GM10248 (cell line): ENCODE results near the gene HSF5.

Experiments used
- CTCF ChIA-PET: fragments of 300-600 bp; sonication (Branson Sonifier 250); formaldehyde crosslinking; extraction: SDS; loops from one replicate; lab custom pipeline; 2021; ENCODE audit warnings: antibody characterized with exemption; lab: Yijun Ruan, JAX
- POLR2A ChIA-PET: fragments of 350-650 bp; sonication (Branson Sonifier 250); formaldehyde crosslinking; extraction: SDS; loops from one replicate; lab custom pipeline; 2020; ENCODE audit warnings: antibody characterized with exemption; lab: Yijun Ruan, JAX
- DNase-seq: peaks from one replicate; pipeline ENCODE4 v3.0.0; 2012; ENCODE audit errors: extremely low spot score
- CTCF ChIP-seq: IDR thresholded peaks from 2 replicates; pipeline ENCODE4 v1.5.1; 2012; ENCODE audit warnings: mild to moderate bottlenecking, low read depth; ENCODE audit errors: extremely low read depth, missing control alignments, control extremely low read depth

HSF5 gene

GRCh38 chr17:58391302-58391984, 96.8 kb downstream of the HSF5 start:
- CTCF ChIA-PET = interaction anchor here (0.8 to 1.7 kb wide), 5 partner anchors 9 to 87 kb away, joined by 3 to 5 read pairs (median 4); partner anchors contain the start of gene RNF43
- DNase-seq = no peak
- POLR2A ChIA-PET = no interaction called here
- no peak for TF ChIP-seq CTCF

DNA sequence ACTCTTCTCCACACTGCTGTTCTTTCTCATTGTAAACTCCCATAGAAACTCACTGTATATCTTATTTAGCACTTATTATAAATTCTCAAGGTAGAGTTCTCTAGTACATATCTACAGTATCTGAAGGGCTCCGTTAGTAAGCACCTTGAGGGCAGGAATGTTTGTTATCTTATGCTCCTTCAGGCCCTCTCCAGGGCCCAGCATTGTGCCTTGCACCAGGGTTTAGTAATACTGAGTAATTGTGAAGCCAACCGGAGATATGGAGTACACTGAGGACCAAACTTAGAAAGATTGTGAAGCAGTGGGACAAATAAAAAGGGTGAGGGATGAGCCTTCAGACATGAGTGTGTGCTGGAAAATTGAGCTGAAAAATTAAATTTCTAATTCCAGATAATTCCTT, 97.3 kb downstream of the HSF5 start:
- DNase-seq = no peak
- ChIA-PET CTCF (interaction anchor here (1.6 to 2.1 kb wide), 3 partner anchors 9 to 141 kb away, joined by 3 to 4 read pairs (median 4); no protein-coding TSS in a partner anchor), POLR2A (no interaction called here)
- TF ChIP-seq CTCF = no peak

GRCh38 chr17:58388302-58389190, 99.7 kb downstream of the HSF5 start:
- TF ChIP-seq CTCF = no peak
- no peak for DNase-seq
- POLR2A ChIA-PET = no interaction called here
- CTCF ChIA-PET = interaction anchor here (0.8 to 2.3 kb wide), 7 partner anchors 9 to 139 kb away, joined by 3 to 15 read pairs (median 4); partner anchors contain the start of genes RNF43 and SUPT4H1

- no peak for DNase-seq
- no peak for TF ChIP-seq CTCF
- POLR2A ChIA-PET = no interaction called here
- CTCF ChIA-PET = interaction anchor here (1.2 to 1.3 kb wide), 2 partner anchors 18 to 70 kb away, joined by 3 to 4 read pairs; no protein-coding TSS in a partner anchor
Measured at GRCh38 chr17:58387834-58388233, 100.4 kb downstream of the HSF5 start.

DNA sequence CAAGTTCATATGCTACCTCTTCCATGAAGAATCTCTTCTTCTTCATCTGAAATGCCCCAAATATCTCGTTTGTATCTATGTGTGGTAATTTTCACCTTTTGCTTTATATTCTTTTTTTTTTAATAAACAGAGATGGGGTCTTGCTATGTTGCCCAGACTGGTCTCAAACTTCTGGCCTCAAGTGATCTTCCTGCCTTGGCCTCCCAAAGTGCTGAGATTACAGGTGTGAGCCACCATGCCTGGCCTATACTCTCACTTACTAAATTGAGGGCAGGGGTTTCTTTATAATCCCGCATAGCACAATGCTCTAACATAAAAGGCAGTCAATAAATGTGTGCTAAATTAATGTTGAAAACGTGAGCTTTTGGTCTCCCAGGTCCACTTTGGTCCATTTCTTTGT, 101.5 kb downstream of the HSF5 start:
- ChIA-PET CTCF (interaction anchor here (1.2 to 1.3 kb wide), 2 partner anchors 17 to 69 kb away, joined by 3 to 4 read pairs; no protein-coding TSS in a partner anchor), POLR2A (no interaction called here)
- DNase-seq = no peak
- TF ChIP-seq CTCF = no peak

DNA sequence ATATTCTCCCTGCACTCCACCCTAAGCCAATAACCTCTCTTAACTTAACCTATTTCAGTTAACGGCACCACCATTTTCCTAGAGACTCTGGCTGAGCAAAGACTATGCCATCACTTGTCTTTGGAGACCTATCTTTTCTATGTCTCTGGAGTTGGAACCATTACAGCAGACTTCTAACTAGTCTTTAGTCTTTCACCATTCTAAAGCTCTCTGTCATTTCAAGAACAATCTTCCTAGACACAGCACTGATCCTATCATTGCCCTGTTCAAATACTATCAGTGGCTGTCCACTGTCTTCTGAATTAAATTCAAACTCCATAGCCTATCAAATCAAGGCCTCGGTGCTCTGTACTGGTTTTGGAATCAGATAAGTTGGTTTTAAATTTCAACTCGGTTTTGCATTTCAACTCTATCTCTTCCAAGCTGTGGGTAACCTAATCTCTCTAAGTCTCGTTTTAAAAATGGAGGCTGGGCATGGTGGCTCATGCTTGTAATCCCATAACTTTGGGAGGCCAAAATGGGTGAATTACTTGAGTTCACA, 102.8 kb downstream of the HSF5 start:
- POLR2A ChIA-PET = no interaction called here
- TF ChIP-seq CTCF = no peak
- CTCF ChIA-PET = interaction anchor here (0.9 to 3.4 kb wide), 3 partner anchors 16 to 82 kb away, joined by 3 to 14 read pairs (median 4); partner anchors contain the start of gene RNF43
- DNase-seq = no peak
